Peyer's patch (tissue), 4 donors: ENCODE data around the gene SASH1.

Experiments
- CTCF ChIP-seq, 6 experiments: fragments of 450-650 bp in 4 of 6; fragments of 200-600 bp in 2 of 6; sonication (generic) in 1 of 6; IDR thresholded peaks; one replicate each; pipeline ENCODE4 v1.5.1; 2017 to 2019; ENCODE audit warnings: antibody characterized with exemption in 6 of 6, mild to moderate bottlenecking in 3 of 6, moderate library complexity in 1 of 6
- POLR2A ChIP-seq, 2 donors: fragments of 450-650 bp; IDR thresholded peaks; one replicate each; pipeline ENCODE4 v1.5.1; 2017; ENCODE audit warnings: antibody characterized with exemption in 2 of 2, mild to moderate bottlenecking in 2 of 2, moderate library complexity in 2 of 2

GRCh38 chr6:148559848-148560433, 217.3 kb downstream of the SASH1 start:
- TF ChIP-seq CTCF (IDR thresholded peaks at IDR 0.05) = peak; percentile 83 to 98 (median 84)
- TF ChIP-seq POLR2A (IDR thresholded peaks at IDR 0.05) = no peak
